B cell (primary cell): ENCODE results near the gene AGRN. TPM values are rescaled to one million over a fixed set of nuclear protein-coding genes. Genes with fewer than 3 reads are reported as not detected.
"Not testable (repeated sequence)": the region's sequence is repeated elsewhere in the genome, so short reads cannot be mapped to it uniquely, and the experiment has no call there.

Experiments
- ATAC-seq: fragments of 200-7000 bp; cut with Tn5 transposase; one replicate; pipeline ENCODE4 v1.10.0; 2021; ENCODE audit warnings: low read depth, mild to moderate bottlenecking, moderate number of reproducible peaks, moderate library complexity
- CTCF ChIA-PET: fragments of 350-600 bp; sonication (Branson Sonifier 250); formaldehyde crosslinking; loops from one replicate; lab custom pipeline; 2021; ENCODE audit warnings: antibody characterized with exemption, inconsistent platforms; lab: Charles Lee
- POLR2A ChIA-PET: fragments of 350-600 bp; sonication (Branson Sonifier 250); formaldehyde crosslinking; loops from one replicate; lab custom pipeline; 2021; ENCODE audit warnings: antibody characterized with exemption; lab: Charles Lee
- DNase-seq: peaks from one replicate; pipeline ENCODE4 v3.0.0; 2013
- H2AFZ ChIP-seq: 2 replicates; pipeline ENCODE4 v1.6.1; 2012; ENCODE audit warnings: mild to moderate bottlenecking, low read depth, low read length; ENCODE audit not compliant: insufficient read depth, poor library complexity, severe bottlenecking
- H3K27ac ChIP-seq, 2 donors: 1 replicate in 1 of 2; 2 replicates in 1 of 2; pipeline ENCODE4 v1.5.1; 2012 to 2013; ENCODE audit warnings: low read length in 2 of 2, mild to moderate bottlenecking in 2 of 2, moderate library complexity in 1 of 2
- H3K27me3 ChIP-seq, 4 experiments: fragments of 200-600 bp in 1 of 4; sonication (generic) in 1 of 4; replicated peaks in 1 of 4; 1 replicate in 2 of 4; 2 replicates in 2 of 4; pipeline versions ENCODE4 v1.6.1 to v1.7.0; 2013 to 2016; ENCODE audit warnings: low read length in 3 of 4, mild to moderate bottlenecking in 2 of 4, mixed read lengths in 1 of 4, moderate library complexity in 1 of 4; ENCODE audit not compliant: insufficient read depth in 4 of 4, control insufficient read depth in 3 of 4; ENCODE audit errors: control extremely low read depth in 1 of 4
- H3K36me3 ChIP-seq, 2 experiments: replicated peaks in 1 of 2; 1 replicate in 1 of 2; 2 replicates in 1 of 2; pipeline versions ENCODE4 v1.6.1 to v1.7.1; 2013; ENCODE audit warnings: low read length in 1 of 2; ENCODE audit not compliant: insufficient read depth in 2 of 2, control insufficient read depth in 1 of 2; ENCODE audit errors: control extremely low read depth in 1 of 2, extremely low read depth in 1 of 2
- H3K4me1 ChIP-seq, 2 donors: fragments of 200-600 bp in 1 of 2; sonication (generic) in 1 of 2; 1 replicate in 1 of 2; 2 replicates in 1 of 2; pipeline versions ENCODE4 v1.5.1 to v1.6.1; 2013 to 2017; ENCODE audit warnings: low read length in 2 of 2; ENCODE audit not compliant: control insufficient read depth in 2 of 2, insufficient read depth in 2 of 2
- H3K4me2 ChIP-seq: replicated peaks from 2 replicates; pipeline ENCODE3; 2012; ENCODE audit warnings: mild to moderate bottlenecking, low read depth, low read length; ENCODE audit not compliant: poor library complexity, severe bottlenecking
- H3K4me3 ChIP-seq, 5 experiments: fragments of 200-600 bp in 1 of 5; sonication (generic) in 1 of 5; 1 replicate in 3 of 5; 2 replicates in 2 of 5; pipeline versions ENCODE4 v1.5.1 to v1.7.0; 2011 to 2016; ENCODE audit warnings: low read length in 4 of 5, mild to moderate bottlenecking in 4 of 5, low read depth in 2 of 5, control low read depth in 1 of 5, moderate library complexity in 1 of 5; ENCODE audit not compliant: insufficient read depth in 1 of 5; ENCODE audit errors: control extremely low read depth in 1 of 5, extremely low read depth in 1 of 5
- H3K79me2 ChIP-seq: fragments of 200-600 bp; sonication (generic); one replicate; pipeline ENCODE4 v1.6.0; 2016; ENCODE audit warnings: low read length; ENCODE audit not compliant: control insufficient read depth, insufficient read depth
- H3K9ac ChIP-seq: fragments of 200-600 bp; sonication (generic); 2 replicates; pipeline ENCODE4 v1.6.1; 2017; ENCODE audit warnings: mild to moderate bottlenecking, low read length, moderate library complexity
- H3K9me3 ChIP-seq, 3 donors: one replicate each; pipeline versions ENCODE4 v1.6.1 to v1.7.1; 2013; ENCODE audit warnings: low read length in 2 of 3; ENCODE audit not compliant: control insufficient read depth in 2 of 3, insufficient read depth in 1 of 3; ENCODE audit errors: control extremely low read depth in 1 of 3
- H4K20me1 ChIP-seq: 2 replicates; pipeline ENCODE4 v1.6.0; 2012; ENCODE audit warnings: mild to moderate bottlenecking, low read length; ENCODE audit not compliant: insufficient read depth, control insufficient read depth, poor library complexity, severe bottlenecking
- H3K27ac Mint-ChIP-seq: one replicate; pipeline ENCODE4 v1.8.0; 2021; ENCODE audit warnings: mixed read lengths
- H3K27me3 Mint-ChIP-seq: one replicate; pipeline ENCODE4 v1.8.0; 2021; ENCODE audit warnings: mixed read lengths
- H3K4me1 Mint-ChIP-seq: one replicate; pipeline ENCODE4 v1.8.0; 2021; ENCODE audit warnings: mixed read lengths
- H3K4me3 Mint-ChIP-seq: one replicate; pipeline ENCODE4 v1.8.0; 2021; ENCODE audit warnings: mixed read lengths
- H3K9me3 Mint-ChIP-seq: one replicate; pipeline ENCODE4 v1.8.0; 2022; ENCODE audit warnings: mixed read lengths; ENCODE audit not compliant: insufficient read depth
- EZH2 ChIP-seq: IDR thresholded peaks from 2 replicates; pipeline ENCODE4 v1.6.1; 2012; ENCODE audit warnings: borderline replicate concordance, low read depth, mild to moderate bottlenecking, moderate library complexity, low read length; ENCODE audit not compliant: insufficient read depth, poor library complexity, severe bottlenecking
- WGBS: methylation state at CpG from one replicate; pipeline ENCODE4 v1.1.5; 2013; ENCODE audit warnings: missing lambda C conversion rate; ENCODE audit not compliant: insufficient coverage; 5-methylcytosine and 5-hydroxymethylcytosine counted together
- intact Hi-C: fragments of 100-400 bp; cut with micrococcal nuclease; formaldehyde crosslinking; loops from one replicate; pipeline ENCODE4 v1.10.0; 2022
- polyA plus RNA-seq: library from polyadenylated mRNA; depleted of rRNA; stranded (reverse); fragments of >200 nt; gene quantifications from 2 replicates; pipeline ENCODE4 v1.2.3, GENCODE V29; 2012
- total RNA-seq, 2 donors: library from RNA; stranded (reverse); fragments of 120-200 nt in 1 of 2; gene quantifications; 1 replicate in 1 of 2; 2 replicates in 1 of 2; pipeline versions ENCODE4 v1.2.3 to v1.2.4, GENCODE V29; 2013 to 2022
- TF ChIP-seq, protein P1 (sequence below): fragments of 200-600 bp; IDR thresholded peaks from one replicate; pipeline ENCODE4 v1.8.0; 2022; ENCODE audit warnings: antibody characterized with exemption, mild to moderate bottlenecking

The AGRN gene
- total and polyA plus RNA-seq, 2 donors (not counting 1 experiment from before 2014, with no cell fraction given): 7.3 to 31.3 TPM

DNA sequence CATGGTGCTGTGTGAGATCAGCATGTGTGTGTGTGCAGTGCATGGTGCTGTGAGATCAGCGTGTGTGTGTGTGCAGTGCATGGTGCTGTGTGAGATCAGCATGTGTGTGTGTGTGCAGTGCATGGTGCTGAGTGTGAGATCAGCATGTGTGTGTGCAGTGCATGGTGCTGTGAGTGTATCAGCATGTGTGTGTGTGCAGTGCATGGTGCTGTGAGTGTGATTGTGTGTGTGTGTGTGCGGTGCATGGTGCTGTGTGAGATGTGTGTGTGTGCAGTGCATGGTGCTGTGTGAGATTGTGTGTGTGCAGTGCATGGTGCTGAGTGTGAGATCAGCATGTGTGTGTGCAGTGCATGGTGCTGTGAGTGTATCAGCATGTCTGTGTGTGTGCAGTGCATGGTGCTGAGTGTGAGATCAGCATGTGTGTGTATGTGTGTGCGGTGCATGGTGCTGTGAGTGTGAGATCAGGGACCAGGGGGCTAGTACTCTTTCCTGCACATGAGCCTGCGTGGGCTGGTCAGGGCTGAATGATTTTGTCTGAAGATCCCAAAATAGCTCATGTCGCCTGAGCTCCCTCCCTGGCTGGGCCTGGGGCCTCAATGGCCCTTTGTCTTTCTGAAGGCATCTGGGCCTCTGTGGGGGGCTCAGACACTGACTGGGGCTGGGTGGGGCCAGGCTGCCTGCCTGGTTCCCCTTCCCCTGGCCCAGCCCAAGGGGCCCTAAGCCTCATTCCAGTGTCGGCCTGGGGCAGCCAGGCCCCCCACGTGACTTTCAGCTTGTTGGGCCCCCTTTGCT is 11.1 kb downstream of the AGRN start:
- ChIA-PET POLR2A (interaction anchor here (1.1 kb wide), 2 partner anchors 9 kb away, joined by 3 to 4 read pairs; no protein-coding TSS in a partner anchor), CTCF (interaction anchor here (0.6 to 5.0 kb wide), 11 partner anchors 13 to 364 kb away, joined by 3 to 28 read pairs (median 9); partner anchors contain the start of gene PERM1)
- not testable (repeated sequence) for H3K27ac Mint-ChIP-seq, H3K9ac ChIP-seq, ATAC-seq, H2AFZ ChIP-seq, H4K20me1 ChIP-seq, H3K4me3 Mint-ChIP-seq, DNase-seq, H3K27me3 Mint-ChIP-seq, H3K36me3 ChIP-seq, H3K9me3 Mint-ChIP-seq, H3K79me2 ChIP-seq, H3K27ac ChIP-seq, H3K9me3 ChIP-seq, H3K4me3 ChIP-seq
- peaks cover 17% of the 10 kb centered on the region for H3K4me1 Mint-ChIP-seq
- intact Hi-C loops: loop anchor here (5.0 to 10.0 kb wide), 3 partner anchors 174 to 276 kb away; partner anchors contain the start of genes ACAP3, B3GALT6, PUSL1 and SDF4
- peak overlapping the region; percentile 22 for H3K4me2 ChIP-seq
- peaks cover 28 to 29% of the 10 kb centered on the region in 2 donors for H3K4me1 ChIP-seq
- WGBS: 42% methylated on average over 5 of the region's 7 CpGs
- H3K27me3 ChIP-seq: peaks cover 0 to 27% (median 4%) of the 10 kb centered on the region in 4 experiments

- no peak for ATAC-seq
- H3K27ac ChIP-seq: no peak overlapping the region
- H3K4me3 Mint-ChIP-seq: peak overlapping the region; percentile 78
- H3K9ac ChIP-seq: no peak overlapping the region
- H3K27me3 ChIP-seq: peaks cover 0 to 29% (median 5%) of the 10 kb centered on the region in 4 experiments
- H3K4me3 ChIP-seq: no peak overlapping the region
- 86% methylated on average over 11 of the region's 11 CpGs for WGBS
- intact Hi-C loops: loop anchor here (2.0 to 10.0 kb wide), 5 partner anchors 85 to 276 kb away; partner anchors contain the start of genes ACAP3, B3GALT6, C1orf159 and PUSL1
- no peak overlapping the region for H2AFZ ChIP-seq
- H3K27me3 Mint-ChIP-seq: peaks cover 7% of the 10 kb centered on the region
- H3K27ac Mint-ChIP-seq: peak overlapping the region; percentile 46
- peaks cover 17% of the 10 kb centered on the region for H3K4me1 Mint-ChIP-seq
- TF ChIP-seq EZH2: no peak
- TF ChIP-seq, protein P1, sequence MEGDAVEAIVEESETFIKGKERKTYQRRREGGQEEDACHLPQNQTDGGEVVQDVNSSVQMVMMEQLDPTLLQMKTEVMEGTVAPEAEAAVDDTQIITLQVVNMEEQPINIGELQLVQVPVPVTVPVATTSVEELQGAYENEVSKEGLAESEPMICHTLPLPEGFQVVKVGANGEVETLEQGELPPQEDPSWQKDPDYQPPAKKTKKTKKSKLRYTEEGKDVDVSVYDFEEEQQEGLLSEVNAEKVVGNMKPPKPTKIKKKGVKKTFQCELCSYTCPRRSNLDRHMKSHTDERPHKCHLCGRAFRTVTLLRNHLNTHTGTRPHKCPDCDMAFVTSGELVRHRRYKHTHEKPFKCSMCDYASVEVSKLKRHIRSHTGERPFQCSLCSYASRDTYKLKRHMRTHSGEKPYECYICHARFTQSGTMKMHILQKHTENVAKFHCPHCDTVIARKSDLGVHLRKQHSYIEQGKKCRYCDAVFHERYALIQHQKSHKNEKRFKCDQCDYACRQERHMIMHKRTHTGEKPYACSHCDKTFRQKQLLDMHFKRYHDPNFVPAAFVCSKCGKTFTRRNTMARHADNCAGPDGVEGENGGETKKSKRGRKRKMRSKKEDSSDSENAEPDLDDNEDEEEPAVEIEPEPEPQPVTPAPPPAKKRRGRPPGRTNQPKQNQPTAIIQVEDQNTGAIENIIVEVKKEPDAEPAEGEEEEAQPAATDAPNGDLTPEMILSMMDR: no peak
- peak overlapping the region; percentile 88 for H3K4me2 ChIP-seq
- no peaks in the 10 kb centered on the region for H4K20me1 ChIP-seq
- CTCF ChIA-PET: interaction anchor here (0.6 to 5.0 kb wide), 23 partner anchors 10 to 749 kb away, joined by 3 to 28 read pairs (median 5); partner anchors contain the start of genes ISG15 and PERM1
- H3K9me3 Mint-ChIP-seq: no peaks in the 10 kb centered on the region
- no peaks in the 10 kb centered on the region for H3K79me2 ChIP-seq
- POLR2A ChIA-PET: interaction anchor here (0.9 to 1.1 kb wide), 4 partner anchors 9 to 343 kb away, joined by 3 to 4 read pairs (median 4); partner anchors contain the start of genes AURKAIP1 and ISG15
- H3K9me3 ChIP-seq: no peaks in the 10 kb centered on the region
- DNase-seq: no peak
- peaks cover 0 to 2% of the 10 kb centered on the region in 2 experiments for H3K36me3 ChIP-seq
- H3K4me1 ChIP-seq: peaks cover 28 to 29% of the 10 kb centered on the region in 2 donors
These were observed 11.8 kb downstream of the AGRN start for GRCh38 chr1:1031659-1032235.
